SK-N-SH (cell line): ENCODE measurements around the gene CALCR.

ENCODE experiments used
- CTCF ChIP-seq: fragments of 200-600 bp; sonication (generic); IDR thresholded peaks from 2 replicates; pipeline ENCODE4 v1.6.1; 2017; ENCODE audit warnings: antibody characterized with exemption, mild to moderate bottlenecking, moderate library complexity
- JUND ChIP-seq: IDR thresholded peaks from 2 replicates; pipeline ENCODE4 v1.4.0; 2012
- PBX3 ChIP-seq: IDR thresholded peaks from 2 replicates; pipeline ENCODE4; 2012
- REST ChIP-seq: IDR thresholded peaks from 2 replicates; pipeline ENCODE4 v1.6.1; 2012; ENCODE audit warnings: mild to moderate bottlenecking, low read depth, low read length, moderate library complexity
- SMC3 ChIP-seq: IDR thresholded peaks from 2 replicates; pipeline ENCODE4 v1.6.1; 2012; ENCODE audit warnings: low read depth, low read length, improper control_type of control experiment
- TEAD4 ChIP-seq: IDR thresholded peaks from 2 replicates; pipeline ENCODE4 v1.4.0; 2012; ENCODE audit warnings: mild to moderate bottlenecking, borderline replicate concordance; ENCODE audit not compliant: insufficient read depth

GRCh38 chr7:93427107-93427506 lies 147.4 kb downstream of the CALCR start:
- TF ChIP-seq TEAD4 (no peak), JUND (no peak), CTCF (no peak), SMC3 (no peak), REST (no peak), PBX3 (no peak)
